ENCODE data around the gene TMEM179. TPM values are rescaled to one million over a fixed set of nuclear protein-coding genes. Genes with fewer than 3 reads are reported as not detected.

TMEM179 gene
- total RNA-seq, 2 donors from 2014 or later: 0.46 TPM; not detected in 1

GRCh38 chr14:104592785-104593184, 11.8 kb downstream of the TMEM179 start:
- no peak overlapping the region for H3K4me3 Mint-ChIP-seq
- DNase-seq: no peak
- no peaks in the 10 kb centered on the region for H3K9me3 Mint-ChIP-seq
- no peak for ATAC-seq (replicated peaks in 1 of 2)
- no peaks in the 10 kb centered on the region for H3K27me3 Mint-ChIP-seq (ENCODE audit: low read depth)
- no peak overlapping the region for H3K27ac Mint-ChIP-seq
- H3K36me3 Mint-ChIP-seq (ENCODE audit: insufficient read depth in 2 of 2): no peaks in the 10 kb centered on the region
- no peaks in the 10 kb centered on the region for H3K4me1 Mint-ChIP-seq (ENCODE audit: low read depth)

GRCh38 chr14:104592292-104592672, 12.3 kb downstream of the TMEM179 start:
- no peaks in the 10 kb centered on the region for H3K4me1 Mint-ChIP-seq (ENCODE audit: low read depth)
- H3K27me3 Mint-ChIP-seq (ENCODE audit: low read depth): no peaks in the 10 kb centered on the region
- H3K36me3 Mint-ChIP-seq (ENCODE audit: insufficient read depth in 2 of 2): no peaks in the 10 kb centered on the region
- ATAC-seq (replicated peaks in 1 of 2): no peak
- H3K4me3 Mint-ChIP-seq: no peak overlapping the region
- no peaks in the 10 kb centered on the region for H3K9me3 Mint-ChIP-seq
- H3K27ac Mint-ChIP-seq: no peak overlapping the region
- no peak for DNase-seq

DNA sequence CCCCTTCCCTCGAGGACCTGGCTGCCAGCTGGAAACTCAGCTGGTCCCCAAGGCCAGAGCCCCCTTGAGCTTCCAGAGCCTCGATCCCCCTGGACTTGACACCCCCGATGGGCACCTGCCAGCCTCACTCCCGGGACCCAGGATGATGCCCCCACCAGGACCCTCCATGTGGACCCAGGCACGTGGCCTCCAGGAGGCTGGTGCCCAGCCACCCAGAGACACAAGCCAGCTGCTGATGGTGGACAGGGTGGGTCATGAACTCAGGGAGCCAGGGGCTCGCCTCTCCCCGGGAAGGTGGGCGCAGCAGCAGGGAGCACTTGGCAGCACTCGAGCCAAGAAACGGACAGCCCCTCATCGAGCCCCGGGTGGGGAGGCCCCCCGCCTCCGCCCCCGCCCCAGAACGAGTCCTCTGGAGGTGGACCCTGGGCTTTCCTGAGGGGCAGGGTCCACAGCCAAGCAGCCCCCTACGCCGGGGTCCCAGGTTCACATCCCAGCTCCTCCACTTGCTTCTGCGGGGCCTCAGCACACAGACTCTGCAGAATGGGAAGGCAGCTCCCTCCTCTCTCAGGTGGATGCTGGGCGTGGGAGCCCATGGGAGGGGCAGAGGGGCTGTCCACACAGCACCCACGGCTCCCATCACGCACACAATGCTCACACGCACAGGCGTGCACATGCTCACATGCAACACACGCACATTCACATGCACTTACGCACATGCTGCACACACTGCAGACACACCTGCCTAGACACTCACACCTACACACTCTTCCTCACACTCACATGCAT, 12.9 kb downstream of the TMEM179 start:
- Mint-ChIP-seq H3K9me3 (no peaks in the 10 kb centered on the region), H3K27ac (no peak overlapping the region), H3K4me3 (no peak overlapping the region), H3K4me1 (ENCODE audit: low read depth) (no peaks in the 10 kb centered on the region), H3K36me3 (ENCODE audit: insufficient read depth in 2 of 2) (no peaks in the 10 kb centered on the region), H3K27me3 (ENCODE audit: low read depth) (no peaks in the 10 kb centered on the region)
- DNase-seq (no peak), ATAC-seq (replicated peaks in 1 of 2) (no peak)

GRCh38 chr14:104591031-104591430, 13.5 kb downstream of the TMEM179 start:
- ATAC-seq (replicated peaks in 1 of 2) (no peak), DNase-seq (no peak)
- Mint-ChIP-seq H3K27me3 (ENCODE audit: low read depth) (no peaks in the 10 kb centered on the region), H3K4me3 (no peak overlapping the region), H3K27ac (no peak overlapping the region), H3K36me3 (ENCODE audit: insufficient read depth in 2 of 2) (no peaks in the 10 kb centered on the region), H3K4me1 (ENCODE audit: low read depth) (no peaks in the 10 kb centered on the region), H3K9me3 (no peaks in the 10 kb centered on the region)

GRCh38 chr14:104590240-104590965, 14.2 kb downstream of the TMEM179 start:
- Mint-ChIP-seq H3K27me3 (ENCODE audit: low read depth) (no peaks in the 10 kb centered on the region), H3K9me3 (no peaks in the 10 kb centered on the region), H3K4me3 (no peak overlapping the region), H3K27ac (no peak overlapping the region), H3K4me1 (ENCODE audit: low read depth) (no peaks in the 10 kb centered on the region), H3K36me3 (ENCODE audit: insufficient read depth in 2 of 2) (no peaks in the 10 kb centered on the region)
- no peak for DNase-seq
- no peak for ATAC-seq (replicated peaks in 1 of 2)

- ATAC-seq (replicated peaks in 1 of 2): no peak
- H3K36me3 Mint-ChIP-seq (ENCODE audit: insufficient read depth in 2 of 2): no peaks in the 10 kb centered on the region
- no peaks in the 10 kb centered on the region for H3K4me1 Mint-ChIP-seq (ENCODE audit: low read depth)
- no peak overlapping the region for H3K27ac Mint-ChIP-seq
- no peaks in the 10 kb centered on the region for H3K27me3 Mint-ChIP-seq (ENCODE audit: low read depth)
- H3K9me3 Mint-ChIP-seq: no peaks in the 10 kb centered on the region
- DNase-seq: no peak
- H3K4me3 Mint-ChIP-seq: no peak overlapping the region
Observed at GRCh38 chr14:104589338-104590195, 15.0 kb downstream of the TMEM179 start.

DNA sequence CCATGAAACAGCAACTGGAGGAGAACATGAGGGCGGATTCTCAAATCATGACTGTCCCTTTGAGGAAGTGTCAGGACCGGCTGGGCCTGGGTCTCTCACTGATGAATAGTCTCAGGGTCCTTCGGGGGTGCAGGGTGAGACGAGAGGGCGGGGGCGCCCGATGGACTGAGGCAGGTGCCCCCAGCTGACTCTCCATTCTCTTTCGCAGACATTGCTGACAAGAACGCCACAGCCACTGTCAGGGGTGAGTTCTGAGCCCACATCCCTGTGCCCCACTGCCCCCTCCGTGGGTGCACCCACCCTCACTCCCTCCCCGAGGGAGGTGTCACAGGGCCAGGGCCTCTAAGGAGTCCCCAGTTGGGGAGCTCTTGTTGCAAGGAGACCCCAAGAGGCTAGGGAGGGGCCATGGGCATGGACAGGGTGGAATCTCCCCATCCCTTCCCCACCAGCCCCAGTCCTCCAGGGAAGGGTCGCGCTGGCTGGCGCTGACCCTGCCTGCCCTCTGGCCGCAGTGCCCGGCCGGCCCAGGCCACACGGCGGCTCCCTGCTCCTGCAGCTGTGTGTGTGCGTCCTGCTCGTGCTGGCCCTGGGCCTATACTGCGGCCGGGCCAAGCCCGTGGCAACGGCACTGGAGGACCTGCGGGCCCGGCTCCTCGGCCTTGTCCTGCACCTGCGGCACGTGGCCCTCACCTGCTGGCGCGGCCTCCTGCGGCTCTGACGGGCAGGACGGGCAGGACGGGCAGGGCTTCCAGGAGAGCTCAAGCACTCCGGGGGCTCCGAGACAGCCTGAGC, 16.3 kb downstream of the TMEM179 start:
- H3K36me3 Mint-ChIP-seq (ENCODE audit: insufficient read depth in 2 of 2): no peaks in the 10 kb centered on the region

GRCh38 chr14:104587641-104588040, 16.9 kb downstream of the TMEM179 start:
- Mint-ChIP-seq H3K36me3 (ENCODE audit: insufficient read depth in 2 of 2) (no peaks in the 10 kb centered on the region), H3K4me1 (ENCODE audit: low read depth) (no peaks in the 10 kb centered on the region), H3K27ac (no peak overlapping the region), H3K27me3 (ENCODE audit: low read depth) (no peaks in the 10 kb centered on the region), H3K4me3 (no peak overlapping the region), H3K9me3 (no peaks in the 10 kb centered on the region)
- ATAC-seq (replicated peaks in 1 of 2) (no peak), DNase-seq (no peak)

More for the DNA sequence above, 16.3 kb downstream of the TMEM179 start:
- Mint-ChIP-seq H3K27me3 (ENCODE audit: low read depth) (no peaks in the 10 kb centered on the region), H3K27ac (no peak overlapping the region), H3K4me3 (no peak overlapping the region), H3K9me3 (no peaks in the 10 kb centered on the region), H3K4me1 (ENCODE audit: low read depth) (no peaks in the 10 kb centered on the region)
- DNase-seq: no peak
- no peak for ATAC-seq (replicated peaks in 1 of 2)

- H3K4me3 Mint-ChIP-seq: no peak overlapping the region
- no peaks in the 10 kb centered on the region for H3K36me3 Mint-ChIP-seq (ENCODE audit: insufficient read depth in 2 of 2)
- ATAC-seq (replicated peaks in 1 of 2) (no peak), DNase-seq (no peak)
- H3K4me1 Mint-ChIP-seq (ENCODE audit: low read depth): no peaks in the 10 kb centered on the region
- no peak overlapping the region for H3K27ac Mint-ChIP-seq
- no peaks in the 10 kb centered on the region for H3K27me3 Mint-ChIP-seq (ENCODE audit: low read depth)
- no peaks in the 10 kb centered on the region for H3K9me3 Mint-ChIP-seq
Observed at GRCh38 chr14:104586832-104587620, 17.5 kb downstream of the TMEM179 start.

GRCh38 chr14:104585966-104586697, 18.4 kb downstream of the TMEM179 start:
- DNase-seq: no peak
- Mint-ChIP-seq H3K27me3 (ENCODE audit: low read depth) (no peaks in the 10 kb centered on the region), H3K9me3 (no peaks in the 10 kb centered on the region), H3K4me3 (no peak overlapping the region), H3K4me1 (ENCODE audit: low read depth) (no peaks in the 10 kb centered on the region), H3K36me3 (ENCODE audit: insufficient read depth in 2 of 2) (no peaks in the 10 kb centered on the region), H3K27ac (no peak overlapping the region)
- no peak for ATAC-seq (replicated peaks in 1 of 2)

DNA sequence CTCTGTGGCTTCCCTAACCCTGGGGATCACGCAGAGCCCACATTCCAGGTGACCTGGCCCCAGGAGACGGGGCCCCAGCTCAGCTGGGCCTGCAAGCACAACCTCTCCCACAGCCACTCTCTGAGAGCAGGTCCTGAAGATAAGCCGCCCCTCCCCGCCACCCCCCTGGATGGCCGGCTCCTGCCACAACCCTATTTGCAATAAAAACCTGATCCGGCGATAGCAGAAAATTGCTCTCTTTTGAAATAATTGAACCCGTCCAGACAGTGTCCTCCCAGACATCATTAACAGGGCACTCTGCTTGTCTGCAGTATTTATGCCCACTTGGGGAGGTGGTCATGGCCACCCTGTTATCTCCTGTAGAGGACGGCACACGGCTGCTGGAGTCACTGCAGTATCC, 20.0 kb downstream of the TMEM179 start:
- H3K4me3 Mint-ChIP-seq: no peak overlapping the region
- ATAC-seq (replicated peaks in 1 of 2) (no peak), DNase-seq (no peak)
- H3K27ac Mint-ChIP-seq: no peak overlapping the region
- no peaks in the 10 kb centered on the region for H3K9me3 Mint-ChIP-seq
- H3K36me3 Mint-ChIP-seq (ENCODE audit: insufficient read depth in 2 of 2): no peaks in the 10 kb centered on the region
- H3K27me3 Mint-ChIP-seq (ENCODE audit: low read depth): no peaks in the 10 kb centered on the region
- H3K4me1 Mint-ChIP-seq (ENCODE audit: low read depth): no peaks in the 10 kb centered on the region
